PC-3 (cell line): ENCODE results near the gene ECEL1. TPM values are rescaled to one million over a fixed set of nuclear protein-coding genes. Genes with fewer than 3 reads are reported as not detected.

ENCODE experiments used
- ATAC-seq: fragments of 200-7000 bp; cut with Tn5 transposase; 2 replicates; pipeline ENCODE4 v1.9.1; 2020; ENCODE audit warnings: mild to moderate bottlenecking, moderate library complexity
- BruUV-seq: library from RNA; stranded (reverse); fragments of 400-500 nt; replicated peaks from 2 replicates; lab custom pipeline; 2021; lab: Mats Ljungman, UMichigan
- CTCF ChIA-PET: fragments of 300-600 bp; sonication (Branson Sonifier 250); formaldehyde crosslinking; loops from one replicate; lab custom pipeline; 2022; ENCODE audit warnings: antibody characterized with exemption; lab: Charles Lee
- POLR2A ChIA-PET: fragments of 300-600 bp; sonication (Branson Sonifier 250); formaldehyde crosslinking; loops from one replicate; lab custom pipeline; 2022; ENCODE audit warnings: antibody characterized with exemption; ENCODE audit not compliant: unreplicated experiment; lab: Charles Lee
- DNase-seq: peaks from one replicate; pipeline ENCODE4 v3.0.0-alpha.2; 2015
- H2AFZ ChIP-seq: fragments of 300-600 bp; sonication (generic); 2 replicates; pipeline ENCODE4 v1.6.0; 2016; ENCODE audit warnings: antibody characterized with exemption, low read length
- H3F3A ChIP-seq: fragments of 300-600 bp; sonication (generic); one replicate; pipeline ENCODE4 v1.6.0; 2017; ENCODE audit warnings: antibody characterized with exemption, low read length, control low read depth, mild to moderate bottlenecking; ENCODE audit not compliant: unreplicated experiment
- H3K27ac ChIP-seq: fragments of 300-600 bp; sonication (generic); 2 replicates; pipeline ENCODE4 v1.5.1; 2016; ENCODE audit warnings: mild to moderate bottlenecking, low read length
- H3K27me3 ChIP-seq: fragments of 300-600 bp; sonication (generic); 2 replicates; pipeline ENCODE4 v1.6.1; 2016; ENCODE audit warnings: low read length, mixed read lengths
- H3K36me3 ChIP-seq: fragments of 300-600 bp; sonication (generic); 2 replicates; pipeline ENCODE4 v1.6.1; 2016; ENCODE audit warnings: low read depth, mixed run types, low read length, mixed read lengths
- H3K4me1 ChIP-seq: fragments of 300-600 bp; sonication (generic); 2 replicates; pipeline ENCODE4 v1.5.1; 2016; ENCODE audit warnings: low read length; ENCODE audit not compliant: insufficient read depth
- H3K4me2 ChIP-seq: fragments of 300-600 bp; sonication (generic); 2 replicates; pipeline ENCODE4 v1.6.0; 2016; ENCODE audit warnings: low read length
- H3K4me3 ChIP-seq: fragments of 300-600 bp; sonication (generic); 2 replicates; pipeline ENCODE4 v1.5.1; 2016; ENCODE audit warnings: mild to moderate bottlenecking, low read length, mixed read lengths
- H3K79me2 ChIP-seq: fragments of 300-600 bp; sonication (generic); 2 replicates; pipeline ENCODE4 v1.6.1; 2017; ENCODE audit warnings: low read length, mixed read lengths
- H3K9ac ChIP-seq: fragments of 300-600 bp; sonication (generic); 2 replicates; pipeline ENCODE4 v1.6.0; 2016; ENCODE audit warnings: mild to moderate bottlenecking, low read length
- H3K9me2 ChIP-seq: fragments of 300-600 bp; sonication (generic); replicated peaks from 2 replicates; pipeline ENCODE4 v1.6.1; 2016; ENCODE audit warnings: mixed run types, low read length, mixed read lengths
- H3K9me3 ChIP-seq: fragments of 300-600 bp; sonication (generic); 2 replicates; pipeline ENCODE4 v1.6.1; 2016; ENCODE audit warnings: low read length, mixed read lengths
- H4K20me1 ChIP-seq: fragments of 300-600 bp; sonication (generic); 2 replicates; pipeline ENCODE4 v1.6.1; 2016; ENCODE audit warnings: low read length, mixed read lengths
- EZH2 ChIP-seq: fragments of 300-600 bp; sonication (generic); IDR thresholded peaks from one replicate; pipeline ENCODE4 v1.6.1; 2017; ENCODE audit warnings: antibody characterized with exemption, mild to moderate bottlenecking, low read length; ENCODE audit not compliant: unreplicated experiment
- EZH2phosphoT487 ChIP-seq: fragments of 300-600 bp; sonication (generic); IDR thresholded peaks from 2 replicates; pipeline ENCODE4 v1.6.1; 2018; ENCODE audit warnings: mild to moderate bottlenecking, antibody characterized with exemption, low read length, borderline replicate concordance
- intact Hi-C: fragments of 100-400 bp; cut with micrococcal nuclease; formaldehyde crosslinking; loops from 2 replicates; pipeline ENCODE4 v1.9.0; 2023
- total RNA-seq: library from RNA; depleted of rRNA; stranded (reverse); fragments of >200 nt; gene quantifications from 2 replicates; pipeline ENCODE4 v1.2.3, GENCODE V29; 2014
- TF ChIP-seq, protein P1 (sequence below): fragments of 300-600 bp; sonication (generic); conservative IDR thresholded peaks from 2 replicates; pipeline ENCODE4 v1.5.1; 2017; ENCODE audit warnings: antibody characterized with exemption, low read depth, mild to moderate bottlenecking, low read length

ECEL1 gene
- total RNA-seq, 1 experiment from 2014 or later, result not detected

DNA sequence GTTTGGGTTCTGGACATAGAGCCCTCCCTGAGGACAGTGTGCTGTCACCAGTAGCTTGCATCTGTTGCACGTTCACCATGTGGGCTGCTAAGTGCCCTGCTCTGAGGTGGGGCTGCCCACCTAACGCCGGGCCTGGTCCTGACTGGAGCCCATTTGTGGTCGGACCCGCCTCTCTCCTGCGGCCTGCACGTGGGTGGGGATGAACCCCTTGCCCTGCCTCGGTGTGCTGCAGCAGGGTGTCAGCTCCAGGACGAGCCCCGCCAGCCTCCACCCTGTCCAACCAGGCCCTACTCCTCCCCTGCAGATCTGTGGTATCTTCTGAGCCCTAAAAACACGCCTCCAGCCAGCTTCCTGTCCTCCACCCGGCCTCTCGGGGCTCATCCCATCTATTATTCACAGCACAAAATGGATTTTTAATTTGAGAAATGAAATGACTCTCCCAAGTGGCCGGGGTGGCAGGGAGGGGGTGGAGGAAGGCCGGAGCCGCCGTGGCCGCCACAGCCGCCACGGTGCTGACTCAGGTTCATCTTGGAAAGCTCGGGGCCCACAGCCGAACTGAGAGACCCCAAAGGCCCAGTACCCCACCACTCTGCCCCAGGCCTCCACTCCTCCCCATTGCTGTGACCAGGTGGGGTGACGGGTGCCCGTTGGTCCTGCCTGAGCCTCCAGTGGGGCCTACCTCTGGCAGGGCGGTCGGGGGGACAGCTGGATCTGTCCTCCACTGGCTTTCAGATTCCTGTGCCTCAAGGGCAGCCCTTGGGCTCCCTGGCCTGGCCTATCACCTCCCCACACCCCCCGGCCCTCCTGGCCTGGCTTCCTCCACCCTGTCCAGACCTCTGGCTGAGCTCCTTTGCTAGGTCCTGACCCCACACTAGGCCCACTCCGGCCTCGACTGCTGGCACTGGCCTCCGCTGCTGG lies 2.8 kb upstream of the ECEL1 start:
- no peaks in the 10 kb centered on the region for H3K36me3 ChIP-seq
- H3K4me2 ChIP-seq, result no peak overlapping the region
- H3K79me2 ChIP-seq, result no peaks in the 10 kb centered on the region
- H3K4me1 ChIP-seq, result no peaks in the 10 kb centered on the region
- H2AFZ ChIP-seq, result no peak overlapping the region
- H3K27me3 ChIP-seq, result no peaks in the 10 kb centered on the region
- no peaks in the 10 kb centered on the region for H3F3A ChIP-seq
- no peaks in the 10 kb centered on the region for H4K20me1 ChIP-seq
- no peak for DNase-seq
- H3K9me2 ChIP-seq, result no peaks in the 10 kb centered on the region
- H3K4me3 ChIP-seq, result no peak overlapping the region
- ATAC-seq, result no peak
- no peak overlapping the region for H3K27ac ChIP-seq
- H3K9me3 ChIP-seq, result no peaks in the 10 kb centered on the region
- no peak overlapping the region for H3K9ac ChIP-seq
- intact Hi-C loops, result no loop called here
- ChIA-PET CTCF (no interaction called here), POLR2A (no interaction called here)
- no TSS peak for BruUV-seq
- TF ChIP-seq, protein P1, sequence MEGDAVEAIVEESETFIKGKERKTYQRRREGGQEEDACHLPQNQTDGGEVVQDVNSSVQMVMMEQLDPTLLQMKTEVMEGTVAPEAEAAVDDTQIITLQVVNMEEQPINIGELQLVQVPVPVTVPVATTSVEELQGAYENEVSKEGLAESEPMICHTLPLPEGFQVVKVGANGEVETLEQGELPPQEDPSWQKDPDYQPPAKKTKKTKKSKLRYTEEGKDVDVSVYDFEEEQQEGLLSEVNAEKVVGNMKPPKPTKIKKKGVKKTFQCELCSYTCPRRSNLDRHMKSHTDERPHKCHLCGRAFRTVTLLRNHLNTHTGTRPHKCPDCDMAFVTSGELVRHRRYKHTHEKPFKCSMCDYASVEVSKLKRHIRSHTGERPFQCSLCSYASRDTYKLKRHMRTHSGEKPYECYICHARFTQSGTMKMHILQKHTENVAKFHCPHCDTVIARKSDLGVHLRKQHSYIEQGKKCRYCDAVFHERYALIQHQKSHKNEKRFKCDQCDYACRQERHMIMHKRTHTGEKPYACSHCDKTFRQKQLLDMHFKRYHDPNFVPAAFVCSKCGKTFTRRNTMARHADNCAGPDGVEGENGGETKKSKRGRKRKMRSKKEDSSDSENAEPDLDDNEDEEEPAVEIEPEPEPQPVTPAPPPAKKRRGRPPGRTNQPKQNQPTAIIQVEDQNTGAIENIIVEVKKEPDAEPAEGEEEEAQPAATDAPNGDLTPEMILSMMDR, result no peak
- TF ChIP-seq EZH2phosphoT487 (no peak), EZH2 (no peak)

DNA sequence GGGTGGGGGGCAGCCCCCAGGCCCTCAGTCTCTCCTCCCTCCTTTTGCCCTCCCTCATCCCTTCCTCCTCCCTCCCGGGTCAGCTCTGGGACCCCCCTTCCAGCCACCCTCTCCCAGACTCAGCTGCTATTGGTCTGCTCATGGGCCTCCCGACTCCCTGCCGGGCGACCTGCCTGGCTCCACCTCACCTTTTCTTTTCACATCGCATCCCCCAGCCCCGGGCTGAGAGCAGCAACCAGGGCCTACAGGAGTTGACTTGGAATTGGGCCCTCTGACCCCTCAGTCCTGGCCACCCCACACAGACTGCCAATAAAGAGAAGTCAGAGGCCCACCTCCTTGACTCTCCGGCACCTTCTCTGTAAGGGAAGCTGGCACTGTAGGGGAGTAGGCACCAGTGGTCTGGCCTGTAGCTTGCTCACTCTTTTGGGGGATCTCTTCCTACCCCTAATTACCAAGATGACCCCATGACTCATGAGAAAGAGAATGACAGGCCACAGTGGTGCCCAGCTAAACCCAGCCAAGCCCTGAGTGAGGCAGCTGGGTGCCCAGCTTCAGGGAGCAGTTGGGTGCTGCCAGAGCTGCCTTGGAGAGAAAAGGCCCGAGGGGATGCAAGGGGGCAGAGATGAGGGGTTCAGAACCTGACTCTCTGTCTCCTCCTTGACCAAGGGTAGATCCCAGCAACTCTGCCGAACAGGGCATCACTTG lies 2.0 kb upstream of the ECEL1 start:
- no peak for TF ChIP-seq EZH2phosphoT487
- TF ChIP-seq EZH2, result no peak
- TF ChIP-seq, protein P1, result no peak
- no peaks in the 10 kb centered on the region for H3K9me2 ChIP-seq
- H4K20me1 ChIP-seq, result no peaks in the 10 kb centered on the region
- H3K27ac ChIP-seq, result no peak overlapping the region
- H3F3A ChIP-seq, result no peaks in the 10 kb centered on the region
- no peak overlapping the region for H3K4me2 ChIP-seq
- no peaks in the 10 kb centered on the region for H3K4me1 ChIP-seq
- H3K4me3 ChIP-seq, result no peak overlapping the region
- H2AFZ ChIP-seq, result no peak overlapping the region
- no peak for ATAC-seq
- POLR2A ChIA-PET, result no interaction called here
- H3K27me3 ChIP-seq, result no peaks in the 10 kb centered on the region
- no peak overlapping the region for H3K9ac ChIP-seq
- no peak for DNase-seq
- no peaks in the 10 kb centered on the region for H3K79me2 ChIP-seq
- intact Hi-C loops, result no loop called here
- H3K9me3 ChIP-seq, result no peaks in the 10 kb centered on the region
- no peaks in the 10 kb centered on the region for H3K36me3 ChIP-seq
- BruUV-seq, result no TSS peak
- CTCF ChIA-PET, result no interaction called here
